ENCODE data around the gene MIGA2.
"Not testable (repeated sequence)": the region's sequence is repeated elsewhere in the genome, so short reads cannot be mapped to it uniquely, and the experiment has no call there.

Gene MIGA2

GRCh38 chr9:129036241-129036922, at the start of gene MIGA2:
Gene MIGA2, plus strand, starts transcription at chr9:129036626. Its CDS starts 3,969 bp downstream, at chr9:129040595.
- Histone ChIP-seq H3K27me3 (ENCODE audit: insufficient read depth, low read length) (no peaks in the 10 kb centered on the region), H3K4me1 (ENCODE audit: insufficient read depth, low read length) (peaks cover 6% of the 10 kb centered on the region; the same call in 1 of the 2 replicates), H3K9me3 (ENCODE audit: insufficient read depth, low read depth, low read length) (no peaks in the 10 kb centered on the region), H3K27ac (ENCODE audit: low read length) (no peak within 1 kb of the TSS), H3K36me3 (ENCODE audit: insufficient read depth, low read depth, low read length) (peaks cover 5% of the 10 kb centered on the region), H3K4me3 (ENCODE audit: low read length) (peak within 1 kb of the TSS; percentile 88), H3K9ac (ENCODE audit: low read depth, low read length) (peak within 1 kb of the TSS; percentile 88; the same call in 1 of the 2 replicates)

DNA sequence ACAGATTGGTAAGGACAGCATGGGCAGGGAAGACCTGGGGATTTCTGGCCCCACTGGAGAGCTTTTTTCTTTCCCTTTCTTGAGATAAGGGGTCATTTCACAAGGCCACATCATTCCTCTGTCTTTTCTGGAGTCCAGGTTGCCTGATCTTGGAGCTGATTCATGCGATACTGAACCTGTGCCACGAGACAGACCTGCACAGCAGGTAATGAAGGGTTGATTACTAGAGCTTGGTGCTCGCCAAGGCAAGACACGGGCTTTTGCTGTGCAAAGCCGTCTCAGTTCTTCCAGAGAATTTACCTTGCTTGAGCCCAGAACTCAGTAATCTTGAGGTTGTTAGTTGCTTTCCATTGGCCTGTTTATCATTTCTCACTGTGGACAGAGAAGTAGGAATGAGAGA, 49.8 kb upstream of the MIGA2 start:
- no peak overlapping the region for H3K27ac ChIP-seq (ENCODE audit: low read length)
- no peaks in the 10 kb centered on the region for H3K4me1 ChIP-seq (ENCODE audit: insufficient read depth, low read length)
- no peak overlapping the region for H3K9ac ChIP-seq (ENCODE audit: low read depth, low read length)
- H3K36me3 ChIP-seq (ENCODE audit: insufficient read depth, low read depth, low read length) = peaks cover 93% of the 10 kb centered on the region
- H3K4me3 ChIP-seq (ENCODE audit: low read length) = no peak overlapping the region
- H3K9me3 ChIP-seq (ENCODE audit: insufficient read depth, low read depth, low read length) = no peaks in the 10 kb centered on the region
- H3K27me3 ChIP-seq (ENCODE audit: insufficient read depth, low read length) = no peaks in the 10 kb centered on the region

GRCh38 chr9:128987805-128988204, 48.6 kb upstream of the MIGA2 start:
- no peaks in the 10 kb centered on the region for H3K27me3 ChIP-seq (ENCODE audit: insufficient read depth, low read length)
- no peaks in the 10 kb centered on the region for H3K9me3 ChIP-seq (ENCODE audit: insufficient read depth, low read depth, low read length)
- H3K36me3 ChIP-seq (ENCODE audit: insufficient read depth, low read depth, low read length) = peaks cover 90% of the 10 kb centered on the region
- no peaks in the 10 kb centered on the region for H3K4me1 ChIP-seq (ENCODE audit: insufficient read depth, low read length)
- no peak overlapping the region for H3K9ac ChIP-seq (ENCODE audit: low read depth, low read length)
- H3K4me3 ChIP-seq (ENCODE audit: low read length) = no peak overlapping the region
- H3K27ac ChIP-seq (ENCODE audit: low read length) = no peak overlapping the region

DNA sequence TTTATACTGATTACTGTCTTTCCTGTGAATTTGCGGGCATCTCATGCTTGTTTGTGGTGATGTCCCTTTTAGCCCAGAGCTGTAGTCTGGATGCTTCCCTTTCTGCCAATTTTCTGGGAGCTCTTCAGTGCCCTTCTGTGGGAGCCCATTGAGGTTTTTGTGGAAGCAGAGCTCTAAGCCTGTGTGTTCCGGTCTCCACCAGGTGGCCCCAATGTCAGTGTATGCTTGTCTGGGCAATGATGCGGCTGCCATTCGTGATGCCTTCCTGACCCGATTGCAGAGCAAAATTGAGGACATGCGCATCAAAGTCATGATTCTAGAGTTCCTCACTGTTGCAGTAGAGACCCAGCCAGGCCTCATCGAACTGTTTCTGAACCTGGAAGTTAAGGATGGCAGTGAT, 43.4 kb upstream of the MIGA2 start:
- no peak overlapping the region for H3K27ac ChIP-seq (ENCODE audit: low read length)
- no peak overlapping the region for H3K9ac ChIP-seq (ENCODE audit: low read depth, low read length)
- peaks cover 91% of the 10 kb centered on the region for H3K36me3 ChIP-seq (ENCODE audit: insufficient read depth, low read depth, low read length)
- H3K4me3 ChIP-seq (ENCODE audit: low read length) = no peak overlapping the region
- no peaks in the 10 kb centered on the region for H3K4me1 ChIP-seq (ENCODE audit: insufficient read depth, low read length)
- no peaks in the 10 kb centered on the region for H3K9me3 ChIP-seq (ENCODE audit: insufficient read depth, low read depth, low read length)
- no peaks in the 10 kb centered on the region for H3K27me3 ChIP-seq (ENCODE audit: insufficient read depth, low read length)

- Histone ChIP-seq H3K9ac (ENCODE audit: low read depth, low read length) (no peak overlapping the region), H3K4me3 (ENCODE audit: low read length) (no peak overlapping the region), H3K36me3 (ENCODE audit: insufficient read depth, low read depth, low read length) (peaks cover 93% of the 10 kb centered on the region), H3K9me3 (ENCODE audit: insufficient read depth, low read depth, low read length) (no peaks in the 10 kb centered on the region), H3K4me1 (ENCODE audit: insufficient read depth, low read length) (no peaks in the 10 kb centered on the region), H3K27me3 (ENCODE audit: insufficient read depth, low read length) (no peaks in the 10 kb centered on the region), H3K27ac (ENCODE audit: low read length) (no peak overlapping the region)
Measured at GRCh38 chr9:128995791-128996190, 40.6 kb upstream of the MIGA2 start.

- Histone ChIP-seq H3K4me1 (ENCODE audit: insufficient read depth, low read length) (no peaks in the 10 kb centered on the region), H3K36me3 (ENCODE audit: insufficient read depth, low read depth, low read length) (peaks cover 97% of the 10 kb centered on the region), H3K9me3 (ENCODE audit: insufficient read depth, low read depth, low read length) (no peaks in the 10 kb centered on the region), H3K4me3 (ENCODE audit: low read length) (no peak overlapping the region), H3K9ac (ENCODE audit: low read depth, low read length) (no peak overlapping the region), H3K27ac (ENCODE audit: low read length) (no peak overlapping the region), H3K27me3 (ENCODE audit: insufficient read depth, low read length) (no peaks in the 10 kb centered on the region)
Measured at GRCh38 chr9:128998462-128998861, 38.0 kb upstream of the MIGA2 start.

GRCh38 chr9:128999581-129000206, 36.7 kb upstream of the MIGA2 start:
- Histone ChIP-seq H3K27me3 (ENCODE audit: insufficient read depth, low read length) (no peaks in the 10 kb centered on the region), H3K4me3 (ENCODE audit: low read length) (no peak overlapping the region), H3K9ac (ENCODE audit: low read depth, low read length) (no peak overlapping the region), H3K36me3 (ENCODE audit: insufficient read depth, low read depth, low read length) (peaks cover 91% of the 10 kb centered on the region), H3K27ac (ENCODE audit: low read length) (no peak overlapping the region), H3K9me3 (ENCODE audit: insufficient read depth, low read depth, low read length) (no peaks in the 10 kb centered on the region), H3K4me1 (ENCODE audit: insufficient read depth, low read length) (no peaks in the 10 kb centered on the region)

GRCh38 chr9:129001504-129002325, 34.7 kb upstream of the MIGA2 start:
- Histone ChIP-seq H3K4me1 (ENCODE audit: insufficient read depth, low read length) (no peaks in the 10 kb centered on the region), H3K27me3 (ENCODE audit: insufficient read depth, low read length) (no peaks in the 10 kb centered on the region), H3K27ac (ENCODE audit: low read length) (no peak overlapping the region), H3K36me3 (ENCODE audit: insufficient read depth, low read depth, low read length) (peaks cover 91% of the 10 kb centered on the region), H3K4me3 (ENCODE audit: low read length) (no peak overlapping the region), H3K9me3 (ENCODE audit: insufficient read depth, low read depth, low read length) (no peaks in the 10 kb centered on the region), H3K9ac (ENCODE audit: low read depth, low read length) (no peak overlapping the region)

- H3K9me3 ChIP-seq (ENCODE audit: insufficient read depth, low read depth, low read length) = no peaks in the 10 kb centered on the region
- no peaks in the 10 kb centered on the region for H3K27me3 ChIP-seq (ENCODE audit: insufficient read depth, low read length)
- H3K4me3 ChIP-seq (ENCODE audit: low read length) = no peak overlapping the region
- no peak overlapping the region for H3K27ac ChIP-seq (ENCODE audit: low read length)
- peaks cover 91% of the 10 kb centered on the region for H3K36me3 ChIP-seq (ENCODE audit: insufficient read depth, low read depth, low read length)
- no peaks in the 10 kb centered on the region for H3K4me1 ChIP-seq (ENCODE audit: insufficient read depth, low read length)
- H3K9ac ChIP-seq (ENCODE audit: low read depth, low read length) = no peak overlapping the region
Measured at GRCh38 chr9:129002992-129003391, 33.4 kb upstream of the MIGA2 start.

DNA sequence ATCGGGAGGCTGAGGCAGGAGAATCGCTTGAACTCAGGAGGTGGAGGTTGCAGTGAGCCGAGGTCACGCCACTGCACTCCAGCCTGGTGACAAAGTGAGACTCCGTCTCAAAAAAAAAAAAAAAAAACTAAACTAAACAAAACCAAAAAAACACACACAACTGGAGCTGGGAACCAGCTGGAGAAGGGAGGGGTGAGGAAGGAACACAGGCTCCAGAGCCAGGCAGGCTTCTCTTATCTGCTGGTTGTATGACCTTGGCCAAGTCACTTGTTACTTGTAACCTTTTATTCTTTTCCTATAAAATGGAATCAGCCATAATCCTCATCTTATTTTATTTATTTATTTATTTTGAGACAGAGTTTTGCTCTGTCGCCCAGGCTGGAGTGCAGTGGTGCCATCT, 32.3 kb upstream of the MIGA2 start:
- H3K36me3 ChIP-seq (ENCODE audit: insufficient read depth, low read depth, low read length) = peaks cover 87% of the 10 kb centered on the region
- not testable (repeated sequence) for H3K4me1 ChIP-seq (ENCODE audit: insufficient read depth, low read length); H3K9ac ChIP-seq (ENCODE audit: low read depth, low read length); H3K9me3 ChIP-seq (ENCODE audit: insufficient read depth, low read depth, low read length); H3K27me3 ChIP-seq (ENCODE audit: insufficient read depth, low read length); H3K27ac ChIP-seq (ENCODE audit: low read length); H3K4me3 ChIP-seq (ENCODE audit: low read length)

DNA sequence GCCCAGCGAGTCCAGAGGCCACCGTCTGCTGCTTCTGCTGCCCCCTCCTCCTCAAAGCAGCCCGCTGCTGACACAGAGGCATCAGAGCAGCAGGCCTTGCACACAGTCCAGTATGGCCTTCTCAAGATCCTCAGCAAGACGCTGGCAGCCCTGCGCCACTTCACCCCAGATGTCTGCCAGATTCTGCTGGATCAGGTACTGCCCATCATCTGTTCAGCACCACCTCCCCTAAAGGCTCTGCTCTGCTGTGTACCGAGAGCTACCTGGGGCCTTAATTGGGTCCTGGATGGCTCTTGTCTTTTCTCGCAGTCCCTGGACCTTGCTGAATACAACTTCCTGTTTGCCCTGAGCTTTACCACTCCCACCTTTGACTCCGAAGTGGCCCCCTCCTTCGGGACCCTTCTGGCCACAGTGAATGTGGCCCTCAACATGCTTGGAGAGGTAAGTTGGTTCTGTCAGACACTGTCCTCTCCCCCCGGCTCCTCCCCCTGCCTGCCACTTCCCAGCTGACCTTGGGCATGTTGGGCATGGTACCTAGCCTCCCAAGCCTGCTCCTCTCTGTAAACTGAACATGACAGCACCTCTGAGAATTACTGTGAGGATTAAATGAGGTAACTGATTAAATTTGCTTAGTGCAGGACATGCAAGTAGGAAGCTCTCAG, 31.0 kb upstream of the MIGA2 start:
- Histone ChIP-seq H3K9me3 (ENCODE audit: insufficient read depth, low read depth, low read length) (no peaks in the 10 kb centered on the region), H3K27me3 (ENCODE audit: insufficient read depth, low read length) (no peaks in the 10 kb centered on the region), H3K4me3 (ENCODE audit: low read length) (no peak overlapping the region), H3K9ac (ENCODE audit: low read depth, low read length) (no peak overlapping the region), H3K4me1 (ENCODE audit: insufficient read depth, low read length) (no peaks in the 10 kb centered on the region), H3K27ac (ENCODE audit: low read length) (no peak overlapping the region), H3K36me3 (ENCODE audit: insufficient read depth, low read depth, low read length) (peaks cover 78% of the 10 kb centered on the region)

Measured in iPS-20b (cell line).